ENCODE data around the gene SLC22A7.
"Not testable (repeated sequence)": the region's sequence is repeated elsewhere in the genome, so short reads cannot be mapped to it uniquely, and the experiment has no call there.

Gene SLC22A7

GRCh38 chr6:43347021-43347420 is 49.0 kb downstream of the SLC22A7 start:
- DNase-seq = no peak

GRCh38 chr6:43347444-43347843 is 49.4 kb downstream of the SLC22A7 start:
- no peak for DNase-seq

- not testable (repeated sequence) for DNase-seq
Observed at GRCh38 chr6:43351951-43352350, 53.9 kb downstream of the SLC22A7 start.

All from inflammatory macrophage treated with lipopolysaccharide for 4 hours (primary cell).